ENCODE data around the gene FAM72D. TPM values are rescaled to one million over a fixed set of nuclear protein-coding genes. Genes with fewer than 3 reads are reported as not detected.
"Not testable (repeated sequence)": the region's sequence is repeated elsewhere in the genome, so short reads cannot be mapped to it uniquely, and the experiment has no call there.

FAM72D gene
- 0.49 TPM for total RNA-seq

DNA sequence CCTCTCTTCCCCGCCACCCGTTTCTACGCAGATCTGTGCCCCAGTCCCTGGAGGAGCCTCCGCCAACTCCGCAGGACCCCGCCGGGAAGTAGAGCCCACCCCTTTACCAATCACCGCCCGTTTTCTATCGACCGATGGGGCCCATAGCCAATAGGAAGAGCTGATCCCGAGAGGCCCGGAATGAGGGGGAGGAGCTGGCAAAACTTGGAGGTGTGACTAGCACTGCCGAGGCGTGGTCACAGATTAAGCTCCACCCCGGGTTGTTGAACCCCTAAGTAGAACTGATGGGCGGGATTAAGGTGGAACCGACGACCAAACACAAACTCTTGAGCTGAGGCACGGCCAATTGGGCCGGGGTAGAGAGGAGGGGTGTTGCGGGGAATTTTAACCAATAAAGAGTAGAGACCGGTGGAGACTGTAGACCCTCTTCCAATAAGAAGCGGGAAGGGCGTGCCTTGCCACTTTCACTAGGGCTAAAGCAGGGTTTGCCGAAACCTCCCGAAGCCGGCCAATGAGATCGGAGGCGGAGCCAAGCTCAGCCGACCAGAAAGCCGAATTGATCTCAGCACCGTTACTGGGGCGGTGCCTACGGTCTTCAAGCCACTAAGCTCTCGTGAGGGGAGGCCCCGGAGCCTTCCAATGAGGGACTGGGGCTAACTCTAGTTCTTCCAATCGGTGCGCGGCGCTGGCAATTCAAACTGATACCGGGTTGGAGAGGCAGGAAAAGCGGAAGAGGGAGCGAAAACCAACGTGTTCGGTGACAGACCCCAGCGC lies at the start of gene FAM72D, which contains the start of gene SRGAP2B:
Gene FAM72D, plus strand, starts transcription at position 691 of the 774 bp plus-strand sequence. CDS start 874 bp downstream, outside the sequence.
Gene SRGAP2B, minus strand, starts transcription at position 45 of the 774 bp plus-strand sequence. CDS start 2,427 bp downstream, outside the sequence.
- not testable (repeated sequence) for DNase-seq (ENCODE audit: low spot score)

DNA sequence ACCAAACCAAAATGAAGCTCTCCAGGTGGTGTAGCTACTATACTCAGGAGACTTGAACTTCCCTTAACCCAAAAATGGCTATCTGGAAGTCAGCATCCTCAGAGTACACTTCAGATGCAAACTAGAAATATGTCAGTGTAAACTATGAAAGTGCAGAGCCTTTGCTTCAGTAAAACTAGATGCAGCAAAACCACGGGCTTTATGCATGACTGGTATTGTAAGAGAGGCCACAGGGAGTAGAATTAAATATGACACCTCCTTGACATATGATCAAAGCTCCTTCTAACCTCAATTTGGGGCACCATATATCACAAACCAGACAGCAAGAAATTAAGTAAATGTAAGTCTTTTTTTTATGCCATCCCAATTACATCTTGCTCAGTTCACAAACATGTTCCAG lies 48.2 kb upstream of the FAM72D start:
- DNase-seq (ENCODE audit: low spot score): not testable (repeated sequence)

GRCh38 chr1:145048181-145048856 lies 47.5 kb upstream of the FAM72D start:
- DNase-seq (ENCODE audit: low spot score): not testable (repeated sequence)

- not testable (repeated sequence) for DNase-seq (ENCODE audit: low spot score)
Observed at GRCh38 chr1:145052019-145052776, 43.6 kb upstream of the FAM72D start.

DNA sequence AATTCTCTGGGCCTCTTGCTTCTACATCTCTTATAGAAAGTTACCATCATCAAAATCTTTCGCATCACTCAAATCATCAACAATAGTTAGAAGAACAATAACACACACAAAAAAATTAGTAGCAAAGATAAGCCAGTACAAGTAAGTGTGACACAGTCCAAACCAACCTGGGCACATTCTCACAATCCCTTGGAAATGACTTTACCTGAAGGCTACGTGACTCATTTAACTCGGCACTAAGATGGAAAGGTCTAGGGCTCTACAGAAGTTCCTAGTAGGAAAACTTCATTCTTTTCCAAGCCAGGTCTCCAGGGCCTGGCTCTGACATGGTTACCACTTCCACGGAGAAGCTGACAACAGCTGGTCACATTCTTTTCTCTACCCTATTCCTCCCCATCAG lies 42.3 kb upstream of the FAM72D start:
- not testable (repeated sequence) for DNase-seq (ENCODE audit: low spot score)

GRCh38 chr1:145055217-145055760 lies 40.5 kb upstream of the FAM72D start:
- not testable (repeated sequence) for DNase-seq (ENCODE audit: low spot score)

DNA sequence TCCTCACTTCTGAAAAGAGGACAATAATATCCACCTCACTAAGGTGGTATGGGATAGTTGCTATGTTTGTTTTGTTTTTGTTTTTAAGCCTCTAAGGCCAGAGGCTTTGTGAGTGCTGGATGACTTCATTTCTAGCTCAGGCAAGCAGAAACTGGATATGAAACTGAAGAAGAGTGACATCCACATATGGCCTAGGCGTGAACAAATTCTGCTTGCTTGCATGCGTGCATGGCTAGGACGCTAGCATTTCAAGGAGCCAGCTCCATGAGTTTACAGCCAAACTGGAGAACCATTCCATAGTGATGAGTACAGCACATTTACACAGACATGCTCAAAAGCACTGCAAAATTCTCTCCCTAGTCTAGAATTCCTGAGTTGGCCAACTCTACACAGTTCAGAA lies 37.6 kb upstream of the FAM72D start:
- DNase-seq (ENCODE audit: low spot score): not testable (repeated sequence)

DNA sequence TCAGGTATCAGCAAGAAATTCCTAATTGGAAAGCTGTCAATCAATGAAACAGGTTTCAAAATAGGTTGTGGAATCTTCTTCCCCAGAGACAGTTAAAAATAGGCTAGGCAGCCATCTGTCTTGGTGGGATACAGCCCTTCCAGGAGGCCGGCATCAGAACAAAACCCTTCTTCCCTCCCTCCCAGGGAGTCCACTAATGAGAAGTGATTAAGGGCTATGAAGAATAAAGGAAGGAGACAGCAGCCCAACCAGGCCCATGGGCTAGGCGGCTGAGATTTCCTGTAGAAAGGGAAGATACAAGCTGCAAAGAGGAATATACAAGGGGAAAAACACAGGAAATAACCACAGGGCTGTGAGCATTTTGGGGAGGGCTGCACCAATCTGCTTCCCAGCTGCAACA lies 32.5 kb upstream of the FAM72D start:
- not testable (repeated sequence) for DNase-seq (ENCODE audit: low spot score)

DNA sequence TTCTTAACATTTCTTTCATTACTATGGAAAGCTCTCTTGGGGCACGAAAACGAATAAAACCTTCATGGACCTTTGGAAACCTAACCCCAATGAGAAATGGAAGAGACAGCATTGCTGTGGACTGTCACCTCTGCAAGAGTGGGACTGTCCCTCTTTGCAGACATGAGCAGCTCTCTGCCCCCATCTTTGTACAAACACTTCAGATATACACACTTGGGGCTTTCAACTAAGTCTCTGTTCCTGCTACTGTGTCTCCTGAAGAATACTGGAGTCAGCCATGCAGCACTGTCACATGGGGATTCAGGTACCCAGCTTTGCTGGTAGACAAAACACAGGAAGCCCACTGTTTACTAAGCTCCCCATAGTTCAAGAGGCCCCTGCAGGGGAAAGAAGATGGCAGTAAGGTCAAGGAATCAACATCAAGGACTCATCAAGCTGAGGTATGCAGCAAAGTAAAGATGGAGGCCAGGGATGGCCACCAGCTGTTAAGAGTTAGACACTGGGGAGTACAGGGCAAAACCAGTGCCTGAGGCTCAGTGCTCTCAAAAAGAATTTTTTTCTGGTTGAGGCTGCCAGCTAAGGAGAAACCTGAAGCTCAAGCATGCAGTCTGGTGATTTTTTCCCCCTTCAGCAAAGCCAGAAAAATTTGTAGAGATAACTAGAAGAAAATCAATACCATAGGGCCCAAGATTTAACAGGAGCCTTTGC lies 31.7 kb upstream of the FAM72D start:
- DNase-seq (ENCODE audit: low spot score): not testable (repeated sequence)

- DNase-seq (ENCODE audit: low spot score): not testable (repeated sequence)
Observed at GRCh38 chr1:145065194-145065826, 30.5 kb upstream of the FAM72D start.

DNA sequence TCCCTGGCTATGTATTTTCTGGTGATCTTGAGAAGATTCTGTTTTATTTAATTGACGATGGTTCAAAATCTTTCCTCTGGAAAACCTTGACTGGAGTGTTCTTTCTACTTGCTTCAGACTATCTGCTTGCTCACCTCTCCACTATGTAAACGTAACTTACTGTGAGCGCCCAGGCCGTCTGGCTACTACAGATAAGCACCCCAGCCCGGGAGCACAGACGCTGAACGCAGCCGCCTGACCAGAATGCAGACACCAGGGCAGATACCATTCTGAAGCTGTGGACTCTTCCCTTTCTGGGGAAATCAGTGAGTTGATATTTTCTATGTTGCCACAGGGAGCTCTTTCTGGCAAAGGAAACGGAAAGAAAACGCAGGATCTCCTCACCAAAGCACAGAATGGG lies 29.3 kb upstream of the FAM72D start:
- not testable (repeated sequence) for DNase-seq (ENCODE audit: low spot score)

GRCh38 chr1:145071569-145071968 lies 24.2 kb upstream of the FAM72D start:
- not testable (repeated sequence) for DNase-seq (ENCODE audit: low spot score)

DNA sequence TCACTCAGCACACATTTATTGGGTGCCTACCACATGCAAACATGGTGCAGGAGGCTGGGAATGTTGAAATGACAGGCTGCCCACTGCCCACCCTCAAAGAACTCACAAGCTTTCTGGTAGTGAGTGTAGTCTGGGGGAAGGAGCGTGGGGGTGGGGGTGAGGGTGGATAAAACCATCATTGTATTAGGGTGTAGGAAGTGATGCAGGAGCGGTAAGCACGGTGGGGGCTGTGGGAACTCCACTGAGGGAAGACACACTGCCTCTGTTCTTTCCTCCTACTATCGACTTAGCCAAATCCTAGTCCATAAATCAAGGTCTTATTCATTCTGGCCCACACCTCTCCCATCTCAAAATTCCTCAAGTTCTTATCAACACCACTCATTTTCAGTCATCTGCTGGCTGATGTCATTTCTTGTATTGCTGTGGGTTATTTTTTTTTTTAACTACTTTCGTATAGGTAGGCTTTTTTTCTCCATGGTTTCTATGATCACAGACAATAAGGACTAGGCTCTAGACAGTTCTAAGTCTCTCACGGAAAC lies 21.7 kb upstream of the FAM72D start:
- DNase-seq (ENCODE audit: low spot score): not testable (repeated sequence)

DNA sequence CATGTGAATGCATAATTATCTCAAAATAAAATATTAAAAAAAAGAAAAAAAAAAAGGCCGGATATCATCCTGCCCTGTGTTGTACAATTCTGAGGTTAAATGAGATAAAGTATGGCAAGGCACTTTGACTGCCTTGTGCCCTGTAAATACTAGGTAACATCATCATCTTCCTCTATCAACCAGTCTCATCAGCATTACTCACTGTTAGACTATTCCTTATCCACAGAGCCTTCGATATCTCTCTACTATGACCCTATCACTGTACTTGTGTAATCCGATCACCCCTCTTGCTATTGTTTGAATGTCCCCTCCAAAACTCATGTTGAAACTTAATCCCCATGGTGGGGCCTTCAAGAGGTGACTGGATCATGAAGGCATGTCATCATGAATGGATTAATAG lies 18.9 kb upstream of the FAM72D start:
- not testable (repeated sequence) for DNase-seq (ENCODE audit: low spot score)

DNA sequence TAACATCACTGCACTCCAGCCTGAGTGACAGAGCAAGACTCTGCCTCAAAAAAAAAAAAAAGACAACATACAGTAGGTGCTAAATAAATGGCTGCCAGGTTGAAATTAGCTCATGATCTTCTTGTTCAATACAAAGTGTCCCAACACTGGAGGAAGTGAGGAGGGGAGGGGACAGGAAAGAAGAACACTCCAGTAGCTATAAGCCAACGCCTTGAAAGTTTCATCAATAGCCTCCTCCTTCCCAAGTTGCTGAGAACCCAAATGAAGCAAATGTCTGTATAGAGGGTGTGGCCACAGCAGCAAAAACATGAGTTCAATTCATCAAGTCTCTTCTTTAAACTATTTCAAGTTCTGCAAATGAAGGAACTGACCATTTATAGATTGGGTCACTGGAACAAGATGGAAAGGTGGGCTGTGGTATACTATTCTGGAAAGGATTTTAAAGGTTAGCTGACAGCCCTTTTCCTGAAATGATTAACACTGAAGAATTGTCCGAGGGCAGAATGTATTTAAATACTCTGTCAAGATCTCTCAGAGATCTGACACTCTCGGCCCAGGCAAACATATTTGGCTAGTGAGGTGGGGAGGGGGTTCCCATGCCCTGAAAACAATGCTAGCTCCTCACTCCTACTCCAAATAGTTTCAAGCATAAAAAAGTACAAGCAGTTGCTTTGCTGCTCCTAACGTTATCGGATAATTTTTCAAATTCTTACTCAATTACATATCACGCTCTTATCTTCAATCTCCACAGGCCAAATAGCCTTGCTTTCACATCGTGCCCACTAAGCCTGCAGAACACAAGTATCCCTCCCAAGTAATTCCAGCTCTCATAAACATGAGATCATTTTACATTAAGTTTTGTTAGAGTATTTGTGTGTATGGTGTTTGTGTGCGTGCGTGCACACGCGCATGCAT lies 17.6 kb upstream of the FAM72D start:
- not testable (repeated sequence) for DNase-seq (ENCODE audit: low spot score)

GRCh38 chr1:145078787-145079370 lies 16.9 kb upstream of the FAM72D start:
- DNase-seq (ENCODE audit: low spot score): not testable (repeated sequence)

- DNase-seq (ENCODE audit: low spot score): not testable (repeated sequence)
Observed at GRCh38 chr1:145079737-145080136, 16.0 kb upstream of the FAM72D start.

DNA sequence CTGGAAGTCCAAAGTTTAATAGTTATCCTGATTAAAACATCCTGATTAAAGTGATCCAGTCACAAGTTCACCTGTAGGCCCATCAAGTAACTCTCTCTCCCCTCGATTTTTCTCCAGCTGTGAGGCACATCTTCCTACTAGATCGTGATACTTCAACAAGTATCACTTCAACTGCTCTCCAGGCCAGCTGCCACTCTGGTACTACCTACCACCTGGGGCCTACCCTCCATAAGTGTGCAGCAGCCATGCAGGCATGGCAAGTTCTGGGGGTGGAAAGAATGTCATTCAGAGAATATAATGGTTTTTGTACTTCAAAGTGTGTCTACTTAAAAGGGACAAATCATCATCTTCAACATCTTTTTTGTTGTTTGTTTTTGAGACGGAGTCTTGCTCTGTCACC lies 15.6 kb upstream of the FAM72D start:
- DNase-seq (ENCODE audit: low spot score): not testable (repeated sequence)

Measured in ureter (tissue), 1 donor.